H1 (cell line): ENCODE measurements around the gene OBP2B. TPM values are rescaled to one million over a fixed set of nuclear protein-coding genes. Genes with fewer than 3 reads are reported as not detected.

Source experiments
- CTCF ChIA-PET: fragments of 300-600 bp; sonication (Branson Sonifier 250); formaldehyde crosslinking; loops from one replicate; lab custom pipeline; 2021; ENCODE audit not compliant: partially characterized antibody; lab: Charles Lee
- POLR2A ChIA-PET: fragments of 300-600 bp; sonication (Branson Sonifier 250); formaldehyde crosslinking; loops from one replicate; lab custom pipeline; 2021; ENCODE audit warnings: inconsistent platforms; ENCODE audit not compliant: partially characterized antibody; lab: Charles Lee
- DNase-seq, 2 experiments: peaks; one replicate each; pipeline versions ENCODE4 v3.0.0 to v3.0.0-alpha.2; 2010 to 2022; ENCODE audit warnings: low spot score in 2 of 2, low read depth in 1 of 2, mixed read lengths in 1 of 2
- FAIRE-seq: peaks from 2 replicates; lab custom pipeline; 2011; peaks lifted over from hg19 to GRCh38; lab: Jason Lieb, UNC
- H2AFZ ChIP-seq: 2 replicates; pipeline ENCODE4 v1.8.1; 2012; ENCODE audit warnings: low read length, inconsistent platforms
- H2AK5ac ChIP-seq: 2 replicates; pipeline ENCODE4 v1.6.1; 2013; ENCODE audit warnings: low read depth, low read length
- H2BK120ac ChIP-seq: replicated peaks from 2 replicates; pipeline ENCODE3; 2013; ENCODE audit warnings: low read depth, low read length, inconsistent platforms
- H2BK12ac ChIP-seq: 2 replicates; pipeline ENCODE4 v1.6.1; 2013; ENCODE audit warnings: low read depth, low read length
- H2BK15ac ChIP-seq: 2 replicates; pipeline ENCODE4 v1.6.1; 2013; ENCODE audit warnings: low read length
- H2BK20ac ChIP-seq: 2 replicates; pipeline ENCODE4 v1.6.1; 2013; ENCODE audit warnings: low read length
- H2BK5ac ChIP-seq: 2 replicates; pipeline ENCODE4 v1.6.1; 2013; ENCODE audit warnings: low read depth, low read length
- H3K14ac ChIP-seq: 2 replicates; pipeline ENCODE4 v1.6.1; 2013; ENCODE audit warnings: inconsistent platforms; ENCODE audit not compliant: insufficient read length
- H3K18ac ChIP-seq: 2 replicates; pipeline ENCODE4 v1.6.1; 2013; ENCODE audit warnings: low read length; ENCODE audit errors: extremely low read depth
- H3K23ac ChIP-seq: 2 replicates; pipeline ENCODE4 v1.6.1; 2013; ENCODE audit warnings: inconsistent platforms; ENCODE audit not compliant: insufficient read length
- H3K23me2 ChIP-seq: 2 replicates; pipeline ENCODE4 v1.6.1; 2013; ENCODE audit warnings: low read depth, low read length
- H3K27ac ChIP-seq: 2 replicates; pipeline ENCODE4 v1.6.1; 2011; ENCODE audit warnings: low read depth, low read length, inconsistent platforms
- H3K27me3 ChIP-seq, 4 experiments: replicated peaks in 1 of 4; 1 replicate in 1 of 4; 2 replicates in 3 of 4; pipeline versions ENCODE4 v1.6.1 to v1.8.1; 2011 to 2013; ENCODE audit warnings: low read length in 3 of 4, mild to moderate bottlenecking in 3 of 4, inconsistent platforms in 2 of 4, mixed read lengths in 2 of 4, moderate library complexity in 1 of 4; ENCODE audit not compliant: control insufficient read depth in 3 of 4, insufficient read depth in 3 of 4; ENCODE audit errors: extremely low read depth in 1 of 4
- H3K36me3 ChIP-seq, 4 experiments: 2 replicates each; pipeline versions ENCODE4 v1.6.1 to v1.8.1; 2011 to 2013; ENCODE audit warnings: mild to moderate bottlenecking in 4 of 4, low read length in 3 of 4, moderate library complexity in 2 of 4, control low read depth in 1 of 4, inconsistent platforms in 1 of 4; ENCODE audit not compliant: insufficient read depth in 4 of 4, control insufficient read depth in 2 of 4
- H3K4ac ChIP-seq: replicated peaks from 2 replicates; pipeline ENCODE3; 2013; ENCODE audit warnings: low read length, low read depth, mixed read lengths, inconsistent platforms; ENCODE audit not compliant: insufficient read length
- H3K4me1 ChIP-seq, 4 experiments: replicated peaks in 1 of 4; 1 replicate in 1 of 4; 2 replicates in 3 of 4; pipeline versions ENCODE4 v1.6.1 to v1.8.1; 2011 to 2013; ENCODE audit warnings: low read length in 3 of 4, inconsistent platforms in 2 of 4, mixed read lengths in 1 of 4; ENCODE audit not compliant: insufficient read depth in 4 of 4, control insufficient read depth in 3 of 4
- H3K4me2 ChIP-seq, 2 experiments: 2 replicates each; pipeline versions ENCODE4 v1.6.1 to v1.8.1; 2011 to 2013; ENCODE audit warnings: low read depth in 2 of 2, low read length in 2 of 2, control low read depth in 1 of 2, inconsistent platforms in 1 of 2, mild to moderate bottlenecking in 1 of 2; ENCODE audit not compliant: insufficient read depth in 1 of 2
- H3K4me3 ChIP-seq, 4 experiments: fragments of 200-600, 300-600 bp in 1 of 4; sonication (generic), shearing (Covaris generic), sonication (Bioruptor Twin) in 1 of 4; 2 replicates each; pipeline versions ENCODE4 v1.5.1 to v1.8.1; 2011 to 2016; ENCODE audit warnings: low read length in 4 of 4, low read depth in 3 of 4, control low read depth in 2 of 4, inconsistent platforms in 2 of 4, mild to moderate bottlenecking in 2 of 4, mixed read lengths in 1 of 4, moderate library complexity in 1 of 4; ENCODE audit not compliant: insufficient read depth in 2 of 4; ENCODE audit errors: extremely low read depth in 1 of 4
- H3K56ac ChIP-seq: replicated peaks from 2 replicates; pipeline ENCODE3; 2013; ENCODE audit warnings: low read depth, mild to moderate bottlenecking, mixed read lengths, low read length, inconsistent platforms; ENCODE audit not compliant: insufficient read length
- H3K79me1 ChIP-seq: 2 replicates; pipeline ENCODE4 v1.6.1; 2013; ENCODE audit warnings: low read depth, low read length, control low read depth
- H3K79me2 ChIP-seq, 2 experiments: 2 replicates each; pipeline versions ENCODE4 v1.6.1 to v1.8.1; 2012 to 2013; ENCODE audit warnings: low read length in 2 of 2, mild to moderate bottlenecking in 2 of 2, inconsistent platforms in 1 of 2; ENCODE audit not compliant: insufficient read depth in 2 of 2, control insufficient read depth in 1 of 2
- H3K9ac ChIP-seq, 4 experiments: replicated peaks in 1 of 4; 1 replicate in 1 of 4; 2 replicates in 3 of 4; pipeline versions ENCODE4 v1.6.1 to v1.8.1; 2011 to 2013; ENCODE audit warnings: low read depth in 3 of 4, low read length in 3 of 4, control low read depth in 2 of 4, mild to moderate bottlenecking in 2 of 4, moderate library complexity in 2 of 4, inconsistent platforms in 1 of 4; ENCODE audit errors: extremely low read depth in 1 of 4
- H3K9me3 ChIP-seq, 2 experiments: 2 replicates each; pipeline versions ENCODE4 v1.6.1 to v1.8.1; 2012 to 2013; ENCODE audit warnings: mild to moderate bottlenecking in 2 of 2, moderate library complexity in 2 of 2, control low read depth in 1 of 2, inconsistent platforms in 1 of 2, low read depth in 1 of 2, low read length in 1 of 2, mixed read lengths in 1 of 2; ENCODE audit not compliant: insufficient read depth in 2 of 2
- H4K20me1 ChIP-seq, 2 experiments: replicated peaks in 1 of 2; 2 replicates each; pipeline versions ENCODE3 to v1.8.1; 2011 to 2013; ENCODE audit warnings: inconsistent platforms in 2 of 2, low read length in 2 of 2, mild to moderate bottlenecking in 1 of 2; ENCODE audit not compliant: insufficient read depth in 2 of 2, control insufficient read depth in 1 of 2
- H4K5ac ChIP-seq: 2 replicates; pipeline ENCODE4 v1.6.1; 2013; ENCODE audit warnings: low read length, low read depth, mixed read lengths, inconsistent platforms; ENCODE audit not compliant: insufficient read length
- H4K8ac ChIP-seq: 2 replicates; pipeline ENCODE4 v1.8.0; 2013; ENCODE audit warnings: mild to moderate bottlenecking, moderate library complexity, low read length, inconsistent platforms; ENCODE audit not compliant: insufficient read depth; ENCODE audit errors: extremely low read depth
- H4K91ac ChIP-seq: replicated peaks from 2 replicates; pipeline ENCODE3; 2013; ENCODE audit warnings: low read length, mixed read lengths, inconsistent platforms; ENCODE audit not compliant: insufficient read length
- ASH2L ChIP-seq: fragments of 200-600, 300-600 bp; sonication (generic); IDR thresholded peaks from one replicate; pipeline ENCODE4 v1.7.1; 2017; ENCODE audit warnings: low read length
- BACH1 ChIP-seq: IDR thresholded peaks from 2 replicates; pipeline ENCODE4 v1.6.1; 2012; ENCODE audit warnings: low read length, improper control_type of control experiment
- CBX8 ChIP-seq: fragments of 300-800, 300-1000 bp; sonication (generic); IDR thresholded peaks from 2 replicates; pipeline ENCODE4 v1.7.1; 2016; ENCODE audit warnings: low read depth, low read length, borderline replicate concordance
- CEBPB ChIP-seq: IDR thresholded peaks from 2 replicates; pipeline ENCODE4 v1.6.1; 2012; ENCODE audit warnings: low read depth, low read length
- CHD2 ChIP-seq: IDR thresholded peaks from 2 replicates; pipeline ENCODE4 v1.6.1; 2012; ENCODE audit warnings: low read length, improper control_type of control experiment
- CTCF ChIP-seq, 3 experiments: IDR thresholded peaks; 1 replicate in 2 of 3; 2 replicates in 1 of 3; pipeline versions ENCODE4 v1.5.1 to v1.6.1; 2011; ENCODE audit warnings: low read length in 3 of 3, mild to moderate bottlenecking in 3 of 3, inconsistent platforms in 2 of 3, low read depth in 1 of 3, moderate library complexity in 1 of 3; ENCODE audit not compliant: insufficient read depth in 1 of 3; ENCODE audit errors: control extremely low read depth in 1 of 3
- HDAC6 ChIP-seq: IDR thresholded peaks from one replicate; pipeline ENCODE4 v1.7.1; 2012; ENCODE audit warnings: low read depth, mild to moderate bottlenecking, inconsistent platforms, low read length, moderate library complexity
- KDM1A ChIP-seq: fragments of 200-600, 300-600 bp; sonication (generic); IDR thresholded peaks from 2 replicates; pipeline ENCODE4 v1.7.1; 2016; ENCODE audit warnings: mild to moderate bottlenecking, low read length, borderline replicate concordance
- NANOG ChIP-seq: IDR thresholded peaks from 2 replicates; pipeline ENCODE4 v1.6.1; 2011; ENCODE audit warnings: low read length, low read depth, mild to moderate bottlenecking, inconsistent platforms; ENCODE audit not compliant: insufficient read depth, poor library complexity, severe bottlenecking
- RXRA ChIP-seq: IDR thresholded peaks from 2 replicates; pipeline ENCODE4 v1.6.1; 2011; ENCODE audit warnings: low read depth, mild to moderate bottlenecking, low read length, moderate library complexity; ENCODE audit not compliant: insufficient read depth
- TBP ChIP-seq: IDR thresholded peaks from 2 replicates; pipeline ENCODE4 v1.6.1; 2011; ENCODE audit warnings: low read depth, low read length, improper control_type of control experiment
- YY1 ChIP-seq: IDR thresholded peaks from 2 replicates; pipeline ENCODE4 v1.6.1; 2011; ENCODE audit warnings: low read depth, mild to moderate bottlenecking, low read length
- WGBS, 2 experiments: shearing (Covaris generic) in 1 of 2; methylation state at CpG; one replicate each; pipeline versions ENCODE4 v1.1.6 to v1.1.7; 2013 to 2015; ENCODE audit warnings: low lambda C conversion rate in 2 of 2, mixed read lengths in 2 of 2, inconsistent platforms in 1 of 2, low coverage in 1 of 2, missing lambda C conversion rate in 1 of 2; ENCODE audit not compliant: insufficient replicate concordance in 2 of 2, insufficient coverage in 1 of 2, insufficient read length in 1 of 2; ENCODE audit errors: extremely low coverage in 1 of 2, missing lambda C conversion rate in 1 of 2; 5-methylcytosine and 5-hydroxymethylcytosine counted together
- polyA plus RNA-seq, 7 experiments: library from polyadenylated mRNA; depleted of rRNA in 3 of 7; stranded (reverse) in 5 of 7; unstranded in 2 of 7; fragments of >200 nt in 5 of 7; fragments of 200-250 nt in 2 of 7; gene quantifications; 1 replicate in 5 of 7; 2 replicates in 1 of 7; 4 replicates in 1 of 7; pipeline versions ENCODE4 v1.2.1 to v1.2.3, GENCODE V29; 2011 to 2013; ENCODE audit warnings: missing spikeins in 2 of 7, mixed read lengths in 2 of 7
- total RNA-seq: library from RNA; stranded (reverse); fragmentation: NEBNext Ultra II Directional; extraction: Animal tissue kit (Norgen Biotek cat#: 25700); gene quantifications from 2 replicates; pipeline ENCODE4 v1.2.1, GENCODE V29; 2021

Gene OBP2B
- total and polyA plus RNA-seq, 2 of the 8 experiments (the other 6 are each of a cell fraction or from before 2014, with no cell fraction given), result not detected

GRCh38 chr9:133256136-133256461 lies 47.0 kb upstream of the OBP2B start:
- Histone ChIP-seq H2BK12ac (no peak overlapping the region), H3K27ac (no peak overlapping the region), H3K79me1 (no peaks in the 10 kb centered on the region), H4K91ac (no peak overlapping the region), H3K9ac (no peak overlapping the region), H3K4me1 (peaks cover 0 to 13% (median 4%) of the 10 kb centered on the region in 4 experiments; a peak in 6 of 7 replicates), H3K18ac (no peak overlapping the region), H3K4me2 (no peak overlapping the region), H3K4me3 (no peak overlapping the region), H3K79me2 (no peaks in the 10 kb centered on the region), H2BK15ac (no peak overlapping the region), H3K27me3 (0 out of 7 replicates have a peak, but pooled peaks cover 0 to 4% (median 0%) of the 10 kb centered on the region in 4 experiments), H3K56ac (no peak overlapping the region), H2AK5ac (no peak overlapping the region), H3K36me3 (no peaks in the 10 kb centered on the region), H2BK20ac (no peak overlapping the region), H3K9me3 (no peaks in the 10 kb centered on the region), H2BK120ac (no peak overlapping the region), H4K5ac (no peak overlapping the region), H3K23ac (no peak overlapping the region), H2AFZ (no peak overlapping the region), H2BK5ac (no peak overlapping the region), H3K23me2 (peaks cover 8% of the 10 kb centered on the region; the same call in 1 of the 2 replicates), H3K14ac (no peak overlapping the region), H3K4ac (no peak overlapping the region), H4K20me1 (no peaks in the 10 kb centered on the region), H4K8ac (no peak overlapping the region)
- FAIRE-seq (no peak), DNase-seq (no peak)
- CTCF ChIA-PET, result interaction anchor here (0.8 to 3.2 kb wide), 3 partner anchors 17 to 74 kb away, joined by 3 to 8 read pairs (median 3); no protein-coding TSS in a partner anchor
- 94% methylated on average over 30 of the region's 30 CpGs; no CpG with 5 or more reads in 1 of the 2 experiments for WGBS, 2 experiments
- POLR2A ChIA-PET, result interaction anchor here (1.2 kb wide), 1 partner anchor 93 kb away, joined by 3 read pairs; no protein-coding TSS in a partner anchor
- TF ChIP-seq BACH1, result no peak
- TF ChIP-seq CTCF (IDR thresholded peaks at IDR 0.05; ENCODE audit: control extremely low read depth in 1 of 3, insufficient read depth in 1 of 3, low read depth in 1 of 3, low read length in 3 of 3), result no peak
- no peak for TF ChIP-seq KDM1A
- no peak for TF ChIP-seq RXRA
- TF ChIP-seq HDAC6, result no peak
- no peak for TF ChIP-seq ASH2L
- no peak for TF ChIP-seq YY1
- TF ChIP-seq NANOG, result no peak
- no peak for TF ChIP-seq TBP
- TF ChIP-seq CEBPB, result no peak
- TF ChIP-seq CBX8, result no peak
- TF ChIP-seq CHD2, result no peak
